Fibroblast of lung (primary cell): ENCODE data around the gene ENPP3. TPM values are rescaled to one million over a fixed set of nuclear protein-coding genes. Genes with fewer than 3 reads are reported as not detected.

Source experiments
- DNase-seq, 2 donors: peaks; one replicate each; pipeline versions ENCODE4 v3.0.0 to v3.0.0-alpha.2; 2010; ENCODE audit warnings: low read depth in 2 of 2
- H2AFZ ChIP-seq: 2 replicates; pipeline ENCODE4 v1.5.1; 2012; ENCODE audit warnings: low read length, control low read depth, inconsistent platforms
- H3K27ac ChIP-seq: 2 replicates; pipeline ENCODE4 v1.5.1; 2011; ENCODE audit warnings: low read length, control low read depth; ENCODE audit not compliant: insufficient read depth
- H3K27me3 ChIP-seq: 2 replicates; pipeline ENCODE4 v1.5.1; 2011; ENCODE audit warnings: mild to moderate bottlenecking, low read length; ENCODE audit not compliant: control insufficient read depth, insufficient read depth
- H3K36me3 ChIP-seq: 2 replicates; pipeline ENCODE4 v1.5.1; 2011; ENCODE audit warnings: low read length; ENCODE audit not compliant: control insufficient read depth, insufficient read depth
- H3K4me1 ChIP-seq: 2 replicates; pipeline ENCODE4 v1.5.1; 2011; ENCODE audit warnings: low read length; ENCODE audit not compliant: control insufficient read depth, insufficient read depth; ENCODE audit errors: extremely low read depth
- H3K4me2 ChIP-seq: 2 replicates; pipeline ENCODE4 v1.5.1; 2011; ENCODE audit warnings: low read length, control low read depth; ENCODE audit not compliant: insufficient read depth; ENCODE audit errors: extremely low read depth
- H3K4me3 ChIP-seq, 4 experiments: fragments of 200-600 bp in 1 of 4; sonication (generic) in 1 of 4; replicated peaks in 1 of 4; 2 replicates each; pipeline ENCODE4 v1.5.1; 2011 to 2016; ENCODE audit warnings: low read length in 4 of 4, low read depth in 3 of 4, mild to moderate bottlenecking in 3 of 4, control low read depth in 2 of 4, inconsistent platforms in 1 of 4, mixed read lengths in 1 of 4; ENCODE audit not compliant: insufficient read depth in 1 of 4; ENCODE audit errors: control extremely low read depth in 1 of 4
- H3K79me2 ChIP-seq: 2 replicates; pipeline ENCODE4 v1.5.1; 2012; ENCODE audit warnings: mild to moderate bottlenecking, low read length, inconsistent platforms; ENCODE audit not compliant: control insufficient read depth, insufficient read depth
- H3K9ac ChIP-seq: 2 replicates; pipeline ENCODE4 v1.5.1; 2011; ENCODE audit warnings: mild to moderate bottlenecking, low read length, control low read depth; ENCODE audit not compliant: insufficient read depth
- H3K9me3 ChIP-seq: 2 replicates; pipeline ENCODE4 v1.5.1; 2012; ENCODE audit warnings: low read depth, low read length; ENCODE audit not compliant: control insufficient read depth, insufficient read depth
- H4K20me1 ChIP-seq: 2 replicates; pipeline ENCODE4 v1.5.1; 2011; ENCODE audit warnings: low read length; ENCODE audit not compliant: control insufficient read depth, insufficient read depth; ENCODE audit errors: extremely low read depth
- CTCF ChIP-seq, 2 donors: IDR thresholded peaks in 1 of 2; conservative IDR thresholded peaks in 1 of 2; 1 replicate in 1 of 2; 2 replicates in 1 of 2; pipeline ENCODE4 v1.5.1; 2011 to 2012; ENCODE audit warnings: low read length in 2 of 2, control low read depth in 1 of 2, inconsistent platforms in 1 of 2, low read depth in 1 of 2, mild to moderate bottlenecking in 1 of 2
- EZH2 ChIP-seq: IDR thresholded peaks from 2 replicates; pipeline ENCODE4 v1.5.1; 2012; ENCODE audit warnings: low read length, control low read depth, mild to moderate bottlenecking; ENCODE audit errors: missing control alignments
- polyA plus RNA-seq, 2 donors: library from polyadenylated mRNA; depleted of rRNA in 1 of 2; stranded (reverse) in 1 of 2; unstranded in 1 of 2; fragments of >200 nt; gene quantifications; 2 replicates each; pipeline ENCODE4 v1.2.1, GENCODE V29; 2011 to 2012; ENCODE audit warnings: missing spikeins in 1 of 2
- total RNA-seq: library from RNA; depleted of rRNA; stranded (reverse); fragments of >200 nt; gene quantifications from 2 replicates; pipeline ENCODE4 v1.2.1, GENCODE V29; 2014

Gene ENPP3
- total and polyA plus RNA-seq, 2 donors (not counting 1 experiment from before 2014, with no cell fraction given): 0.06 to 0.17 TPM

DNA sequence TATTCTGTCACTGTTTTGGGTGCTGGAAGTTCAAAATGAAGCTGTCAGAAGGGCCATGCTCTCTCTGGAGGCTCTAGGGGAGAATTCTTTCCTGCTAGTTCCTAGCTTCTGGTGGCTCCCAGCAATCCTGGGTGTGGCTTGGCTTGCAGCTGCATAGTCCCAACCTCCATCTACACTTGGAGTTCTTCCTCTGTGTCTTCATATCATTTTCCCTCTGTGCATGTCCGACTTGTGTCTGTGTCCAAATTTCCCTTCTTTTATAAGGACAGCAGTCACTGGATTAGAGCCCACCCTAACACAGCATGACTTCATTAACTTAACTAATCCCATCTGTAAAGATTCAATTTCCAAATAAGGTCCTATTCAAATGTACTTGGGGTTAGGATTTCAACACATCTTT, 147.5 kb downstream of the ENPP3 start:
- Histone ChIP-seq H4K20me1 (no peaks in the 10 kb centered on the region), H3K27me3 (no peaks in the 10 kb centered on the region), H3K4me2 (no peak overlapping the region), H3K4me3 (no peak overlapping the region), H3K4me1 (peaks cover 11% of the 10 kb centered on the region), H3K9ac (no peak overlapping the region), H3K36me3 (no peaks in the 10 kb centered on the region), H3K79me2 (no peaks in the 10 kb centered on the region), H3K27ac (no peak overlapping the region), H2AFZ (no peak overlapping the region), H3K9me3 (no peaks in the 10 kb centered on the region)
- DNase-seq: no peak
- no peak for TF ChIP-seq CTCF (conservative IDR thresholded peaks at IDR 0.05 in 1 of 2, IDR thresholded peaks at IDR 0.05 in 1 of 2; ENCODE audit: low read depth in 1 of 2, low read length in 2 of 2)
- no peak for TF ChIP-seq EZH2

GRCh38 chr6:131787079-131787478, 150.0 kb downstream of the ENPP3 start:
- Histone ChIP-seq H3K4me3 (no peak overlapping the region), H3K9ac (no peak overlapping the region), H3K4me2 (no peak overlapping the region), H2AFZ (no peak overlapping the region), H3K4me1 (peaks cover 11% of the 10 kb centered on the region), H3K27me3 (no peaks in the 10 kb centered on the region), H3K36me3 (no peaks in the 10 kb centered on the region), H3K9me3 (no peaks in the 10 kb centered on the region), H3K79me2 (no peaks in the 10 kb centered on the region), H4K20me1 (no peaks in the 10 kb centered on the region), H3K27ac (no peak overlapping the region)
- peak; percentile 6 to 30 for DNase-seq
- TF ChIP-seq EZH2 (no peak), CTCF (conservative IDR thresholded peaks at IDR 0.05 in 1 of 2, IDR thresholded peaks at IDR 0.05 in 1 of 2; ENCODE audit: low read depth in 1 of 2, low read length in 2 of 2) (no peak)

- Histone ChIP-seq H3K36me3 (no peaks in the 10 kb centered on the region), H4K20me1 (no peaks in the 10 kb centered on the region), H3K27me3 (no peaks in the 10 kb centered on the region), H3K27ac (peak overlapping the region; percentile 31), H3K4me1 (peaks cover 11% of the 10 kb centered on the region), H3K4me3 (no peak overlapping the region), H3K79me2 (no peaks in the 10 kb centered on the region), H2AFZ (peak overlapping the region; percentile 30), H3K9ac (no peak overlapping the region), H3K9me3 (no peaks in the 10 kb centered on the region), H3K4me2 (peak overlapping the region; percentile 33)
- TF ChIP-seq EZH2 (no peak), CTCF (conservative IDR thresholded peaks at IDR 0.05 in 1 of 2, IDR thresholded peaks at IDR 0.05 in 1 of 2; ENCODE audit: low read depth in 1 of 2, low read length in 2 of 2) (peak; percentile 34 to 36)
- peak; percentile 48 to 52 for DNase-seq
Observed at GRCh38 chr6:131787766-131788712, 150.9 kb downstream of the ENPP3 start.
